CD4-positive, alpha-beta T cell (primary cell): ENCODE results near the gene EVA1A. TPM values are rescaled to one million over a fixed set of nuclear protein-coding genes. Genes with fewer than 3 reads are reported as not detected.

Experiments used
- ATAC-seq: fragments of 200-7000 bp; cut with Tn5 transposase; one replicate; pipeline ENCODE4 v1.10.0; 2022; ENCODE audit warnings: mild to moderate bottlenecking; ENCODE audit not compliant: poor library complexity
- CTCF ChIA-PET: fragments of 350-600 bp; sonication (Branson Sonifier 250); formaldehyde crosslinking; loops from one replicate; lab custom pipeline; 2021; ENCODE audit warnings: antibody characterized with exemption, inconsistent platforms; lab: Charles Lee
- POLR2A ChIA-PET: fragments of 350-600 bp; sonication (Branson Sonifier 250); formaldehyde crosslinking; loops from one replicate; lab custom pipeline; 2021; ENCODE audit warnings: antibody characterized with exemption, inconsistent platforms; lab: Charles Lee
- DNase-seq, 14 experiments: peaks; one replicate each; pipeline ENCODE4 v3.0.0-alpha.2; 2013 to 2020; ENCODE audit warnings: mixed read lengths in 2 of 14
- H3K27ac ChIP-seq, 2 donors: one replicate each; pipeline versions ENCODE4 v1.5.1 to v1.7.0; 2013; ENCODE audit warnings: low read length in 2 of 2, low read depth in 1 of 2, mild to moderate bottlenecking in 1 of 2
- H3K27me3 ChIP-seq, 2 experiments: 1 replicate in 1 of 2; 2 replicates in 1 of 2; pipeline versions ENCODE4 v1.6.1 to v1.7.0; 2013; ENCODE audit warnings: low read length in 2 of 2, control low read depth in 1 of 2, mild to moderate bottlenecking in 1 of 2, moderate library complexity in 1 of 2; ENCODE audit not compliant: insufficient read depth in 2 of 2, control insufficient read depth in 1 of 2
- H3K36me3 ChIP-seq: one replicate; pipeline ENCODE4 v1.6.1; 2013; ENCODE audit warnings: low read length, control low read depth; ENCODE audit not compliant: insufficient read depth
- H3K4me1 ChIP-seq: one replicate; pipeline ENCODE4 v1.6.1; 2013; ENCODE audit warnings: low read length, control low read depth; ENCODE audit not compliant: insufficient read depth
- H3K4me3 ChIP-seq: one replicate; pipeline ENCODE4 v1.5.1; 2013; ENCODE audit warnings: mild to moderate bottlenecking, low read length, moderate library complexity
- H3K9me3 ChIP-seq, 2 experiments: 1 replicate in 1 of 2; 2 replicates in 1 of 2; pipeline versions ENCODE4 v1.6.1 to v1.7.0; 2013; ENCODE audit warnings: low read length in 2 of 2, mild to moderate bottlenecking in 2 of 2, control low read depth in 1 of 2, moderate library complexity in 1 of 2; ENCODE audit not compliant: control insufficient read depth in 1 of 2, insufficient read depth in 1 of 2
- H3K27ac Mint-ChIP-seq: one replicate; pipeline ENCODE4 v1.8.0; 2020; ENCODE audit warnings: mixed read lengths
- H3K27me3 Mint-ChIP-seq: one replicate; pipeline ENCODE4 v1.8.0; 2021; ENCODE audit warnings: mixed read lengths
- H3K36me3 Mint-ChIP-seq: one replicate; pipeline ENCODE4 v1.8.0; 2021; ENCODE audit warnings: low read depth, mixed read lengths
- H3K4me1 Mint-ChIP-seq: one replicate; pipeline ENCODE4 v1.8.0; 2021; ENCODE audit warnings: low read depth, mixed read lengths
- H3K4me3 Mint-ChIP-seq: one replicate; pipeline ENCODE4 v1.8.0; 2020; ENCODE audit warnings: mild to moderate bottlenecking, mixed read lengths
- H3K9me3 Mint-ChIP-seq: one replicate; pipeline ENCODE4 v1.8.0; 2020; ENCODE audit warnings: mixed read lengths
- CTCF ChIP-seq: fragments of 200-600 bp; IDR thresholded peaks from one replicate; pipeline ENCODE4 v1.8.0; 2022; ENCODE audit warnings: antibody characterized with exemption, mild to moderate bottlenecking
- intact Hi-C, 2 experiments: fragments of 100-400 bp; cut with DNase I in 1 of 2; cut with micrococcal nuclease in 1 of 2; formaldehyde crosslinking; loops; one replicate each; pipeline versions ENCODE4 v1.15.1 to v1.9.0; 2023 to 2025; cut with DNase I, micrococcal nuclease
- total RNA-seq, 174 experiments: library from RNA in 2 of 174; stranded (reverse) in 2 of 174; gene quantifications; one replicate each; pipeline ENCODE4 v1.2.3 and lab custom pipeline; 2021 to 2026

EVA1A gene
- total RNA-seq, 2 experiments from 2014 or later: not detected

GRCh38 chr2:75497256-75497655 lies 63.5 kb downstream of the EVA1A start:
- H3K27ac ChIP-seq: no peak overlapping the region

GRCh38 chr2:75495862-75496261 lies 64.9 kb downstream of the EVA1A start:
- ChIA-PET CTCF (no interaction called here), POLR2A (no interaction called here)
- Histone ChIP-seq H3K9me3 (peaks cover 0 to 4% of the 10 kb centered on the region in 2 experiments), H3K36me3 (no peaks in the 10 kb centered on the region), H3K4me3 (no peak overlapping the region), H3K27ac (no peak overlapping the region), H3K27me3 (peaks cover 0 to 3% of the 10 kb centered on the region in 2 experiments), H3K4me1 (no peaks in the 10 kb centered on the region)
- H3K4me3 Mint-ChIP-seq: no peak overlapping the region
- no peaks in the 10 kb centered on the region for H3K36me3 Mint-ChIP-seq
- no peaks in the 10 kb centered on the region for H3K4me1 Mint-ChIP-seq
- ATAC-seq (no peak), DNase-seq (no peak)
- no peak overlapping the region for H3K27ac Mint-ChIP-seq
- H3K27me3 Mint-ChIP-seq: no peaks in the 10 kb centered on the region
- no peaks in the 10 kb centered on the region for H3K9me3 Mint-ChIP-seq
- no peak for TF ChIP-seq CTCF
- intact Hi-C loops: no loop called here

More at GRCh38 chr2:75497256-75497655, 63.5 kb downstream of the EVA1A start:
- no peak for DNase-seq
- no peaks in the 10 kb centered on the region for H3K36me3 Mint-ChIP-seq
- H3K4me1 Mint-ChIP-seq: no peaks in the 10 kb centered on the region
- Histone ChIP-seq H3K36me3 (no peaks in the 10 kb centered on the region), H3K4me3 (no peak overlapping the region), H3K4me1 (no peaks in the 10 kb centered on the region), H3K9me3 (peaks cover 0 to 4% of the 10 kb centered on the region in 2 experiments), H3K27me3 (no peaks in the 10 kb centered on the region)
- no peak for TF ChIP-seq CTCF
- intact Hi-C loops: no loop called here
- no peaks in the 10 kb centered on the region for H3K9me3 Mint-ChIP-seq
- POLR2A ChIA-PET: no interaction called here
- no peaks in the 10 kb centered on the region for H3K27me3 Mint-ChIP-seq
- no peak overlapping the region for H3K4me3 Mint-ChIP-seq
- no peak for ATAC-seq
- CTCF ChIA-PET: no interaction called here
- no peak overlapping the region for H3K27ac Mint-ChIP-seq

- no peaks in the 10 kb centered on the region for H3K36me3 ChIP-seq
- H3K4me3 Mint-ChIP-seq: no peak overlapping the region
- H3K4me1 ChIP-seq: no peaks in the 10 kb centered on the region
- no peaks in the 10 kb centered on the region for H3K9me3 Mint-ChIP-seq
- TF ChIP-seq CTCF: no peak
- peaks cover 6% of the 10 kb centered on the region for H3K27me3 Mint-ChIP-seq
- no peak overlapping the region for H3K27ac ChIP-seq
- no peak for DNase-seq
- no peaks in the 10 kb centered on the region for H3K36me3 Mint-ChIP-seq
- H3K9me3 ChIP-seq: peaks cover 0 to 4% of the 10 kb centered on the region in 2 experiments
- ATAC-seq: no peak
- no peaks in the 10 kb centered on the region for H3K4me1 Mint-ChIP-seq
- H3K27ac Mint-ChIP-seq: no peak overlapping the region
- ChIA-PET CTCF (no interaction called here), POLR2A (no interaction called here)
- peaks cover 0 to 3% of the 10 kb centered on the region in 2 experiments for H3K27me3 ChIP-seq
- intact Hi-C loops: no loop called here
- H3K4me3 ChIP-seq: no peak overlapping the region
Measured at GRCh38 chr2:75494137-75494769, 66.5 kb downstream of the EVA1A start.
